Caco-2 (cell line): ENCODE measurements around the gene ADD3. TPM values are rescaled to one million over a fixed set of nuclear protein-coding genes. Genes with fewer than 3 reads are reported as not detected.

Source experiments
- BruUV-seq: library from RNA; stranded (reverse); fragments of 400-500 nt; replicated peaks from 2 replicates; lab custom pipeline; 2021; lab: Mats Ljungman, UMichigan
- CTCF ChIA-PET: fragments of 300-600 bp; sonication (Branson Sonifier 250); formaldehyde crosslinking; loops from one replicate; lab custom pipeline; 2022; ENCODE audit warnings: antibody characterized with exemption; lab: Charles Lee
- POLR2A ChIA-PET: fragments of 300-600 bp; sonication (Branson Sonifier 250); formaldehyde crosslinking; loops from one replicate; lab custom pipeline; 2022; ENCODE audit warnings: antibody characterized with exemption; lab: Charles Lee
- DNase-seq, 2 experiments: peaks; one replicate each; pipeline versions ENCODE4 v3.0.0 to v3.0.0-alpha.2; 2020 to 2022
- H3K27me3 ChIP-seq: replicated peaks from 2 replicates; pipeline ENCODE4 v1.6.0; 2011; ENCODE audit warnings: low read length; ENCODE audit not compliant: control insufficient read depth, insufficient read depth
- H3K36me3 ChIP-seq: 2 replicates; pipeline ENCODE4 v1.5.1; 2011; ENCODE audit warnings: low read length; ENCODE audit not compliant: control insufficient read depth, insufficient read depth
- H3K4me1 ChIP-seq: fragments of 250-450 bp; sonication (Bioruptor Pico); 2 replicates; pipeline ENCODE4 v1.5.1; 2020; ENCODE audit warnings: mild to moderate bottlenecking
- H3K4me3 ChIP-seq: 2 replicates; pipeline ENCODE4 v1.5.1; 2011; ENCODE audit warnings: low read depth, mild to moderate bottlenecking, control low read depth, low read length
- H3K9me3 ChIP-seq: fragments of 250-450 bp; sonication (Bioruptor Pico); 2 replicates; pipeline ENCODE4 v1.5.1; 2020; ENCODE audit warnings: mild to moderate bottlenecking, moderate library complexity
- H3K27ac Mint-ChIP-seq: one replicate; pipeline ENCODE4 v1.8.0; 2022; ENCODE audit warnings: mixed read lengths; ENCODE audit not compliant: unreplicated experiment
- H3K27me3 Mint-ChIP-seq: one replicate; pipeline ENCODE4 v1.8.0; 2022; ENCODE audit warnings: mixed read lengths; ENCODE audit not compliant: insufficient read depth, unreplicated experiment
- H3K36me3 Mint-ChIP-seq: one replicate; pipeline ENCODE4 v1.8.0; 2022; ENCODE audit warnings: mild to moderate bottlenecking, mixed read lengths; ENCODE audit not compliant: insufficient read depth, unreplicated experiment
- H3K4me1 Mint-ChIP-seq: one replicate; pipeline ENCODE4 v1.8.0; 2022; ENCODE audit warnings: low read depth, mixed read lengths; ENCODE audit not compliant: unreplicated experiment
- H3K4me3 Mint-ChIP-seq: one replicate; pipeline ENCODE4 v1.8.0; 2022; ENCODE audit warnings: mild to moderate bottlenecking, moderate library complexity, mixed read lengths; ENCODE audit not compliant: unreplicated experiment
- H3K9me3 Mint-ChIP-seq: one replicate; pipeline ENCODE4 v1.8.0; 2022; ENCODE audit warnings: mixed read lengths; ENCODE audit not compliant: unreplicated experiment
- intact Hi-C: fragments of 100-400 bp; cut with micrococcal nuclease; formaldehyde crosslinking; loops from one replicate; pipeline ENCODE4 v1.10.0; 2022; ENCODE audit not compliant: unreplicated experiment
- total RNA-seq: library from RNA; stranded (reverse); gene quantifications from 2 replicates; pipeline ENCODE4 v1.2.3, GENCODE V29; 2022
- TF ChIP-seq, protein P1 (sequence below), 2 experiments: fragments of 200-600 bp in 1 of 2; IDR thresholded peaks; 1 replicate in 1 of 2; 2 replicates in 1 of 2; pipeline versions ENCODE4 v1.5.1 to v1.8.0; 2011 to 2022; ENCODE audit warnings: antibody characterized with exemption in 1 of 2, control low read depth in 1 of 2, inconsistent platforms in 1 of 2, low read depth in 1 of 2, low read length in 1 of 2, mild to moderate bottlenecking in 1 of 2, moderate library complexity in 1 of 2; ENCODE audit not compliant: insufficient read depth in 1 of 2, severe bottlenecking in 1 of 2, unreplicated experiment in 1 of 2

ADD3 gene
- total RNA-seq, 1 experiment from 2014 or later = 264 TPM

DNA sequence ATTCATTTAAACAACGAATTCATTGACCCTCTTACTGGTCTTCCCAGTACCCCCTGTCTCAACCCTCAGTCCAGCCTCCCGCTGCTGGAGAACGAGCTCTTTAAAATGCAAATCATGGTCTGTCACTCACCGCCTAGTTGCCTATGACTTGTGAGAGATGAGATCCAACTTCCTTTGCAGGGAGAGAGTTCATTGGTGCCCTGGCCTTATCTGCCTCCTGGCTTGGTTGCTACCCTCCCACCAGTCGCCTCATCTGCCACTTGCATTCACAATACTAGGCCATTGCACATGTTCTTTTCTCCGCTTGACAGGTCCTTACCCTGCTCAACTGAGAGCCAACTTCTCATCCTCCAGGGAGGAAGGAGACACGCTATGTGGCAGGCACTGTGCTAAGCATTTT lies 145.6 kb downstream of the ADD3 start:
- H3K4me3 Mint-ChIP-seq = no peak overlapping the region
- TF ChIP-seq, protein P1, sequence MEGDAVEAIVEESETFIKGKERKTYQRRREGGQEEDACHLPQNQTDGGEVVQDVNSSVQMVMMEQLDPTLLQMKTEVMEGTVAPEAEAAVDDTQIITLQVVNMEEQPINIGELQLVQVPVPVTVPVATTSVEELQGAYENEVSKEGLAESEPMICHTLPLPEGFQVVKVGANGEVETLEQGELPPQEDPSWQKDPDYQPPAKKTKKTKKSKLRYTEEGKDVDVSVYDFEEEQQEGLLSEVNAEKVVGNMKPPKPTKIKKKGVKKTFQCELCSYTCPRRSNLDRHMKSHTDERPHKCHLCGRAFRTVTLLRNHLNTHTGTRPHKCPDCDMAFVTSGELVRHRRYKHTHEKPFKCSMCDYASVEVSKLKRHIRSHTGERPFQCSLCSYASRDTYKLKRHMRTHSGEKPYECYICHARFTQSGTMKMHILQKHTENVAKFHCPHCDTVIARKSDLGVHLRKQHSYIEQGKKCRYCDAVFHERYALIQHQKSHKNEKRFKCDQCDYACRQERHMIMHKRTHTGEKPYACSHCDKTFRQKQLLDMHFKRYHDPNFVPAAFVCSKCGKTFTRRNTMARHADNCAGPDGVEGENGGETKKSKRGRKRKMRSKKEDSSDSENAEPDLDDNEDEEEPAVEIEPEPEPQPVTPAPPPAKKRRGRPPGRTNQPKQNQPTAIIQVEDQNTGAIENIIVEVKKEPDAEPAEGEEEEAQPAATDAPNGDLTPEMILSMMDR (IDR thresholded peaks at IDR 0.05; ENCODE audit: insufficient read depth in 1 of 2, low read depth in 1 of 2, low read length in 1 of 2, severe bottlenecking in 1 of 2, unreplicated experiment in 1 of 2) = no peak
- Histone ChIP-seq H3K4me1 (no peaks in the 10 kb centered on the region), H3K9me3 (no peaks in the 10 kb centered on the region), H3K4me3 (no peak overlapping the region), H3K27me3 (no peaks in the 10 kb centered on the region), H3K36me3 (no peaks in the 10 kb centered on the region)
- CTCF ChIA-PET = no interaction called here
- no peaks in the 10 kb centered on the region for H3K27me3 Mint-ChIP-seq
- intact Hi-C loops = no loop called here
- POLR2A ChIA-PET = no interaction called here
- peaks cover 8% of the 10 kb centered on the region for H3K4me1 Mint-ChIP-seq
- H3K36me3 Mint-ChIP-seq = peaks cover 10% of the 10 kb centered on the region
- H3K9me3 Mint-ChIP-seq = no peaks in the 10 kb centered on the region
- no TSS peak for BruUV-seq
- no peak for DNase-seq
- H3K27ac Mint-ChIP-seq = no peak overlapping the region

DNA sequence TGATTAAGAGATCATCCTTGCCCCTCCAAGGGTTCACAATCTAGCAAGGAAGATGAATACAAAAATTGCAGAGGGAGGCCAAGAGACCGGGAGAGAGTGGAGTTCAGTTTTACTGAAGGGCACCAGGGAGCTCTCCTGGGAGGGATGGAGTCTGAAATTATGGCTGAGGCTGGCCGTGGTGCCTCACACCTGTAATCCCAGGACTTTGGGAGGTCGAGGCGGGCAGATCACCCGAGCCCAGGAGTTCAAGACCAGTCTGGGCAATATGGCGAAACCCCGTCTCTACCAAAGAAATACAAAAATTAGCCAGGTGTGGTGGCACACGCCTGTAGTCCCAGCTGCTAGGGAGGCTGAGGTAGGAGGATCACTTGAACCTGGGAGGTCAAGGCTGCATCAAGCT lies 148.3 kb downstream of the ADD3 start:
- Mint-ChIP-seq H3K27ac (no peak overlapping the region), H3K9me3 (no peaks in the 10 kb centered on the region), H3K36me3 (peaks cover 10% of the 10 kb centered on the region), H3K4me3 (no peak overlapping the region), H3K4me1 (peaks cover 12% of the 10 kb centered on the region), H3K27me3 (no peaks in the 10 kb centered on the region)
- no peak for DNase-seq
- intact Hi-C loops = no loop called here
- ChIA-PET POLR2A (no interaction called here), CTCF (no interaction called here)
- BruUV-seq = no TSS peak
- Histone ChIP-seq H3K9me3 (no peaks in the 10 kb centered on the region), H3K27me3 (no peaks in the 10 kb centered on the region), H3K36me3 (no peaks in the 10 kb centered on the region), H3K4me1 (no peaks in the 10 kb centered on the region), H3K4me3 (no peak overlapping the region)
- TF ChIP-seq, protein P1 (IDR thresholded peaks at IDR 0.05; ENCODE audit: insufficient read depth in 1 of 2, low read depth in 1 of 2, low read length in 1 of 2, severe bottlenecking in 1 of 2, unreplicated experiment in 1 of 2) = no peak

DNA sequence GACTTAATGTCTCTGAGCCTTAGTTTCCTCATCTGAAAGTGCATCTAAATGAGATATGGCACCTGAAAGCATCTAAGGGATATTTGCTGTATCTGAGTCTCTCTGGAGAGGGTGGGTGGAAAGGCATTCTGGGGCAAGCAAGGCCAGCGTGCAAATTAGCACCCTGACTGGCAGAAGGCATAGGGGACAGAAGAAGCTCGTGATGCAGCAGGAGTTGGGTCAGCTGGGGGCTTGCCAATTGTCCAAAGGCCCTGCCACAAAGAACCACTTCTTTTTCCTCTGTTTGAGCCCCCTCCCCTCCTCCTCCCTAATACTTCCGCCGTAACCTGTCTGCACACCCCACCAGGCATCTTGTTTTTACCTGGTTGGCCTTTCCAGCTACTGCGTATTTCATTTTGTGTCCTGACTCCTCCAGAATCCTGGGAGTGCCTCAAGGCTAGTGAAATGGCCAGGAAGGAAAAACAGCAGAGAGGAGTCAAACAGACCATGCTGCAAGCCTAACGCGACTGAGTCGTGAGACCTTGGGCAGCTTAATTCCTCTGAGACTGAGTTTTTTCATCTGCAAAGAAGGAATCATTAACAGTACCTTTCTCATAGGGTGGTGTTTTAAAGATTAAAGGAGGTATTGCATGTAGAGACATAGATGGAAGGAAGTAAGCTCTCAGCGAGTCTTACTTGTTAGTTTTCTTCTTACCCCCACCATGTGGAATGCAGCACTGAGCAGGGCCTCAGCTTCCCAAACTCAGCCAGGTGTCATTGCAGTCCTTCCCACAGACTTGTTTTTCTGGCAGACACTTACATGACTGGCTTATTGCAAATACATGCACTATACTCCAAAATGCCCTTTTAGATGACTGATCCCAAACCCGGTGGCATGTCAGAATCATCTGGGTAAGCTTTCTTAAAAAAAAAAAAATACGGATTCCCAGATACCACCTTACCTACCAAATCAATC lies 150.5 kb downstream of the ADD3 start:
- H3K4me3 Mint-ChIP-seq = no peak overlapping the region
- no peak overlapping the region for H3K4me3 ChIP-seq
- no peak for DNase-seq
- H3K27me3 ChIP-seq = no peaks in the 10 kb centered on the region
- no peaks in the 10 kb centered on the region for H3K9me3 ChIP-seq
- TF ChIP-seq, protein P1 (IDR thresholded peaks at IDR 0.05; ENCODE audit: insufficient read depth in 1 of 2, low read depth in 1 of 2, low read length in 1 of 2, severe bottlenecking in 1 of 2, unreplicated experiment in 1 of 2) = no peak
- H3K36me3 ChIP-seq = no peaks in the 10 kb centered on the region
- intact Hi-C loops = no loop called here
- H3K4me1 Mint-ChIP-seq = peaks cover 12% of the 10 kb centered on the region
- peaks cover 11% of the 10 kb centered on the region for H3K4me1 ChIP-seq
- no peaks in the 10 kb centered on the region for H3K36me3 Mint-ChIP-seq
- H3K27me3 Mint-ChIP-seq = no peaks in the 10 kb centered on the region
- H3K27ac Mint-ChIP-seq = no peak overlapping the region
- no TSS peak for BruUV-seq
- POLR2A ChIA-PET = no interaction called here
- no peaks in the 10 kb centered on the region for H3K9me3 Mint-ChIP-seq
- CTCF ChIA-PET = interaction anchor here (0.9 kb wide), 1 partner anchor 20 kb away, joined by 3 read pairs; no protein-coding TSS in a partner anchor
